ENCODE data around the gene ADORA1. TPM values are rescaled to one million over a fixed set of nuclear protein-coding genes. Genes with fewer than 3 reads are reported as not detected.

The ADORA1 gene
- polyA plus RNA-seq, 1 of the 3 experiments (the other 2 are of a cell fraction), result 4.8 TPM

Other genes with a start within 250 kb of the ADORA1 start
- gene RABIF, start 238.6 kb upstream of the ADORA1 start, polyA plus RNA-seq (2012; rRNA removed), result 10.7 and 11.6 TPM in 2 replicates
- 22.6 and 33.0 TPM in 2 replicates for gene KLHL12, start 200.5 kb upstream of the ADORA1 start, polyA plus RNA-seq (2012; rRNA removed)
- 82.2 and 125 TPM in 2 replicates for gene ADIPOR1, start 169.4 kb upstream of the ADORA1 start, polyA plus RNA-seq (2012; rRNA removed)
- gene CYB5R1, start 160.5 kb upstream of the ADORA1 start, polyA plus RNA-seq (2012; rRNA removed), result 27.5 and 29.1 TPM in 2 replicates
- 47.9 and 62.2 TPM in 2 replicates for gene TMEM183A, start 120.4 kb upstream of the ADORA1 start, polyA plus RNA-seq (2012; rRNA removed)
- 4.4 and 5.5 TPM in 2 replicates for gene PPFIA4, start 101.2 kb upstream of the ADORA1 start, polyA plus RNA-seq (2012; rRNA removed)
- gene MYOG, start 41.7 kb upstream of the ADORA1 start, polyA plus RNA-seq (2012; rRNA removed), result not detected in 2 replicates
- 0.12 TPM in 1 of 2 replicates, not detected in the other for gene MYBPH, start 48.1 kb downstream of the ADORA1 start, polyA plus RNA-seq (2012; rRNA removed)
- not detected in 2 replicates for gene CHI3L1, start 59.0 kb downstream of the ADORA1 start, polyA plus RNA-seq (2012; rRNA removed)
- not detected in 2 replicates for gene CHIT1, start 101.9 kb downstream of the ADORA1 start, polyA plus RNA-seq (2012; rRNA removed)
- gene BTG2, start 177.8 kb downstream of the ADORA1 start, polyA plus RNA-seq (2012; rRNA removed), result 26.2 and 33.5 TPM in 2 replicates
- not detected in 2 replicates for gene FMOD, start 223.4 kb downstream of the ADORA1 start, polyA plus RNA-seq (2012; rRNA removed)

Measured in SK-N-SH (cell line).